H9 (cell line): Measurements from ENCODE around the gene MYO5C. TPM values are rescaled to one million over a fixed set of nuclear protein-coding genes. Genes with fewer than 3 reads are reported as not detected.

ENCODE experiments used
- DNase-seq: peaks from one replicate; pipeline ENCODE4 v3.0.0-alpha.2; 2017
- H2AFZ ChIP-seq: one replicate; pipeline ENCODE4 v1.6.1; 2013; ENCODE audit warnings: mild to moderate bottlenecking, low read length, control low read depth, moderate library complexity
- H2AK5ac ChIP-seq: 2 replicates; pipeline ENCODE4 v1.6.1; 2013; ENCODE audit warnings: low read length, control low read depth, mixed read lengths; ENCODE audit not compliant: insufficient read length
- H2BK120ac ChIP-seq: one replicate; pipeline ENCODE4 v1.6.1; 2013; ENCODE audit warnings: low read depth, mild to moderate bottlenecking, low read length, control low read depth, inconsistent platforms; ENCODE audit not compliant: poor library complexity, severe bottlenecking
- H2BK12ac ChIP-seq: 2 replicates; pipeline ENCODE4 v1.6.1; 2013; ENCODE audit warnings: low read length, control low read depth, mixed read lengths, low read depth; ENCODE audit not compliant: insufficient read length
- H2BK15ac ChIP-seq: 2 replicates; pipeline ENCODE4 v1.6.1; 2013; ENCODE audit warnings: low read depth, low read length, control low read depth
- H2BK20ac ChIP-seq: one replicate; pipeline ENCODE4 v1.6.1; 2013; ENCODE audit warnings: low read depth, mild to moderate bottlenecking, low read length, control low read depth, inconsistent platforms; ENCODE audit not compliant: poor library complexity, severe bottlenecking
- H2BK5ac ChIP-seq: 2 replicates; pipeline ENCODE4 v1.6.1; 2013; ENCODE audit warnings: low read length, control low read depth, mixed read lengths; ENCODE audit not compliant: insufficient read length
- H3K14ac ChIP-seq: 2 replicates; pipeline ENCODE4 v1.6.1; 2013; ENCODE audit warnings: low read length, control low read depth; ENCODE audit not compliant: insufficient read depth
- H3K18ac ChIP-seq: 2 replicates; pipeline ENCODE4 v1.6.1; 2013; ENCODE audit warnings: low read depth, mild to moderate bottlenecking, mixed read lengths, low read length, control low read depth; ENCODE audit not compliant: insufficient read length
- H3K23ac ChIP-seq: 2 replicates; pipeline ENCODE4 v1.6.1; 2013; ENCODE audit warnings: low read length, control low read depth, mixed read lengths, low read depth; ENCODE audit not compliant: insufficient read length
- H3K23me2 ChIP-seq: 2 replicates; pipeline ENCODE4 v1.6.1; 2013; ENCODE audit warnings: low read depth, mild to moderate bottlenecking, mixed read lengths, low read length, control low read depth; ENCODE audit not compliant: insufficient read length, poor library complexity, severe bottlenecking
- H3K27ac ChIP-seq: 2 replicates; pipeline ENCODE4 v1.5.1; 2013; ENCODE audit warnings: low read length, control low read depth, mixed read lengths, low read depth; ENCODE audit not compliant: insufficient read length
- H3K27me3 ChIP-seq: 2 replicates; pipeline ENCODE4 v1.6.1; 2013; ENCODE audit warnings: low read length, control low read depth, inconsistent platforms; ENCODE audit not compliant: insufficient read depth
- H3K4ac ChIP-seq: 2 replicates; pipeline ENCODE4 v1.6.1; 2013; ENCODE audit warnings: low read depth, mild to moderate bottlenecking, control low read depth, inconsistent platforms, low read length, moderate library complexity
- H3K4me1 ChIP-seq: 2 replicates; pipeline ENCODE4 v1.6.1; 2013; ENCODE audit warnings: low read length, control low read depth, inconsistent platforms; ENCODE audit not compliant: insufficient read depth
- H3K4me2 ChIP-seq: 2 replicates; pipeline ENCODE4 v1.6.1; 2013; ENCODE audit warnings: low read length, control low read depth, mixed read lengths; ENCODE audit not compliant: insufficient read length, insufficient read depth
- H3K56ac ChIP-seq: 2 replicates; pipeline ENCODE4 v1.6.1; 2013; ENCODE audit warnings: low read depth, mild to moderate bottlenecking, mixed read lengths, low read length, control low read depth; ENCODE audit not compliant: insufficient read length
- H3K79me1 ChIP-seq: 2 replicates; pipeline ENCODE4 v1.6.1; 2013; ENCODE audit warnings: low read depth, mild to moderate bottlenecking, moderate library complexity, low read length, control low read depth, inconsistent platforms; ENCODE audit not compliant: insufficient read depth, poor library complexity, severe bottlenecking
- H3K79me2 ChIP-seq: 2 replicates; pipeline ENCODE4 v1.6.1; 2013; ENCODE audit warnings: low read length, control low read depth, inconsistent platforms; ENCODE audit not compliant: insufficient read depth
- H3K9ac ChIP-seq: 2 replicates; pipeline ENCODE4 v1.6.1; 2013; ENCODE audit warnings: low read length, control low read depth, mixed read lengths; ENCODE audit not compliant: insufficient read length; ENCODE audit errors: extremely low read depth
- H3K9me3 ChIP-seq: one replicate; pipeline ENCODE4 v1.6.1; 2013; ENCODE audit warnings: low read depth, low read length, inconsistent platforms; ENCODE audit not compliant: control insufficient read depth
- H3T11ph ChIP-seq: one replicate; pipeline ENCODE4 v1.6.1; 2013; ENCODE audit warnings: mild to moderate bottlenecking, low read length, control low read depth, inconsistent platforms
- H4K20me1 ChIP-seq: one replicate; pipeline ENCODE4 v1.6.1; 2013; ENCODE audit not compliant: control insufficient read depth, insufficient read length, insufficient read depth
- H4K5ac ChIP-seq: 2 replicates; pipeline ENCODE4 v1.6.1; 2013; ENCODE audit warnings: low read depth, mild to moderate bottlenecking, mixed read lengths, low read length, control low read depth; ENCODE audit not compliant: insufficient read length
- H4K8ac ChIP-seq: replicated peaks from 2 replicates; pipeline ENCODE4 v1.6.1; 2013; ENCODE audit warnings: low read length, control low read depth, mixed read lengths, low read depth; ENCODE audit not compliant: insufficient read length
- H4K91ac ChIP-seq: 2 replicates; pipeline ENCODE4 v1.6.1; 2013; ENCODE audit warnings: low read depth, mild to moderate bottlenecking, moderate library complexity, mixed read lengths, low read length, control low read depth; ENCODE audit not compliant: insufficient read length
- H3K27ac Mint-ChIP-seq, 3 experiments: 2 replicates in 2 of 3; 3 replicates in 1 of 3; pipeline ENCODE4 v1.8.0; 2020 to 2021; ENCODE audit warnings: mixed read lengths in 3 of 3, mild to moderate bottlenecking in 1 of 3, moderate library complexity in 1 of 3
- H3K27me3 Mint-ChIP-seq: 2 replicates; pipeline ENCODE4 v1.8.0; 2021; ENCODE audit warnings: low read depth, mild to moderate bottlenecking, moderate library complexity, mixed read lengths
- H3K36me3 Mint-ChIP-seq, 3 experiments: 2 replicates in 2 of 3; 3 replicates in 1 of 3; pipeline ENCODE4 v1.8.0; 2020 to 2021; ENCODE audit warnings: low read depth in 3 of 3, mixed read lengths in 3 of 3; ENCODE audit not compliant: insufficient read depth in 1 of 3
- H3K4me1 Mint-ChIP-seq, 2 experiments: 2 replicates each; pipeline ENCODE4 v1.8.0; 2020; ENCODE audit warnings: mixed read lengths in 2 of 2
- H3K4me3 Mint-ChIP-seq, 2 experiments: 2 replicates in 1 of 2; 3 replicates in 1 of 2; pipeline ENCODE4 v1.8.0; 2020 to 2021; ENCODE audit warnings: mild to moderate bottlenecking in 2 of 2, mixed read lengths in 2 of 2, moderate library complexity in 1 of 2
- H3K9me3 Mint-ChIP-seq, 2 experiments: 2 replicates in 1 of 2; 3 replicates in 1 of 2; pipeline ENCODE4 v1.8.0; 2020; ENCODE audit warnings: mild to moderate bottlenecking in 2 of 2, mixed read lengths in 2 of 2, moderate library complexity in 1 of 2
- CTCF ChIP-seq: fragments of 200-600 bp; sonication (generic); conservative IDR thresholded peaks from 3 replicates; pipeline ENCODE4 v1.8.0; 2021; ENCODE audit warnings: antibody characterized with exemption, mild to moderate bottlenecking
- WGBS: extraction: QIAGEN DNeasy Blood & Tissue Kit; methylation state at CpG from one replicate; pipeline ENCODE4 v1.1.7; 2013; ENCODE audit warnings: missing lambda C conversion rate, low lambda C conversion rate, mixed read lengths; ENCODE audit not compliant: insufficient read length; ENCODE audit errors: extremely low coverage; 5-methylcytosine and 5-hydroxymethylcytosine counted together
- total RNA-seq: library from RNA; stranded (reverse); gene quantifications from 2 replicates; pipeline ENCODE4 v1.2.1, GENCODE V29; 2021

MYO5C gene
- total RNA-seq, 1 experiment from 2014 or later: 22.2 TPM

- H3K9me3 ChIP-seq: no peaks in the 10 kb centered on the region
- H3K27ac ChIP-seq: no peak overlapping the region
- DNase-seq: no peak
- no peak overlapping the region for H2BK15ac ChIP-seq
- H2BK12ac ChIP-seq: no peak overlapping the region
- no peak overlapping the region for H3K4ac ChIP-seq
- H2BK5ac ChIP-seq: no peak overlapping the region
- no peak overlapping the region for H3T11ph ChIP-seq
- H3K27me3 ChIP-seq: no peaks in the 10 kb centered on the region
- no peak overlapping the region for H3K18ac ChIP-seq
- no peaks in the 10 kb centered on the region for H3K79me2 ChIP-seq
- H3K4me2 ChIP-seq: no peak overlapping the region
- TF ChIP-seq CTCF: peak; percentile 32; the same call in 2 of the 3 replicates
- Mint-ChIP-seq H3K4me1 (peaks cover 39 to 40% of the 10 kb centered on the region in 2 experiments), H3K27me3 (no peaks in the 10 kb centered on the region), H3K27ac (no peak overlapping the region), H3K36me3 (0 out of 7 replicates have a peak, but pooled peaks cover 0 to 6% (median 2%) of the 10 kb centered on the region in 3 experiments), H3K4me3 (no peak overlapping the region), H3K9me3 (no peaks in the 10 kb centered on the region)
- no peaks in the 10 kb centered on the region for H3K79me1 ChIP-seq
- no peak overlapping the region for H2AK5ac ChIP-seq
- WGBS: no CpG with 5 or more reads among the region's 4 CpGs
- H4K8ac ChIP-seq: no peak overlapping the region
- H4K91ac ChIP-seq: no peak overlapping the region
- no peak overlapping the region for H3K56ac ChIP-seq
- H4K5ac ChIP-seq: no peak overlapping the region
- no peak overlapping the region for H2BK120ac ChIP-seq
- H3K4me1 ChIP-seq: no peaks in the 10 kb centered on the region; the same call in 1 of the 2 replicates
- no peak overlapping the region for H3K23ac ChIP-seq
- no peaks in the 10 kb centered on the region for H3K23me2 ChIP-seq
- H3K9ac ChIP-seq: no peak overlapping the region
- H3K14ac ChIP-seq: no peak overlapping the region
- no peak overlapping the region for H2BK20ac ChIP-seq
- H2AFZ ChIP-seq: no peak overlapping the region
- H4K20me1 ChIP-seq: no peaks in the 10 kb centered on the region
Observed at GRCh38 chr15:52336529-52336928, 40.9 kb upstream of the MYO5C start.
